HG02798 (cell line): ENCODE data around the gene CCR8.
"Not testable (repeated sequence)": the region's sequence is repeated elsewhere in the genome, so short reads cannot be mapped to it uniquely, and the experiment has no call there.

Experiments
- ATAC-seq: cut with Tn5 transposase; IDR thresholded peaks from one replicate; pipeline ENCODE4 v1.9.1; 2021; ENCODE audit warnings: mild to moderate bottlenecking; ENCODE audit not compliant: unreplicated experiment, poor library complexity

CCR8 gene

GRCh38 chr3:39302178-39302577 lies 27.3 kb upstream of the CCR8 start:
- no peak for ATAC-seq

GRCh38 chr3:39313289-39313688 lies 16.2 kb upstream of the CCR8 start:
- ATAC-seq: no peak

GRCh38 chr3:39315420-39315819 lies 14.1 kb upstream of the CCR8 start:
- no peak for ATAC-seq

GRCh38 chr3:39317571-39318169 lies 11.8 kb upstream of the CCR8 start:
- ATAC-seq: no peak

- no peak for ATAC-seq
Measured at GRCh38 chr3:39318301-39318700, 11.2 kb upstream of the CCR8 start.

GRCh38 chr3:39319249-39319648 lies 10.3 kb upstream of the CCR8 start:
- ATAC-seq: no peak

GRCh38 chr3:39321574-39321983 lies 7.9 kb upstream of the CCR8 start:
- ATAC-seq: not testable (repeated sequence)

- not testable (repeated sequence) for ATAC-seq
Measured at GRCh38 chr3:39322209-39322715, 7.2 kb upstream of the CCR8 start.

GRCh38 chr3:39322936-39323335 lies 6.6 kb upstream of the CCR8 start:
- no peak for ATAC-seq

- ATAC-seq: no peak
Measured at GRCh38 chr3:39323494-39323893, 6.0 kb upstream of the CCR8 start.

- ATAC-seq: no peak
Measured at GRCh38 chr3:39325236-39325635, 4.3 kb upstream of the CCR8 start.

GRCh38 chr3:39327053-39327745 lies 2.3 kb upstream of the CCR8 start:
- peak; percentile 5 for ATAC-seq

- ATAC-seq: peak; percentile 78
Measured at GRCh38 chr3:39327746-39328349, 1.7 kb upstream of the CCR8 start.

GRCh38 chr3:39330824-39331223 lies 1.3 kb downstream of the CCR8 start:
- no peak for ATAC-seq

GRCh38 chr3:39332525-39332924 lies 3.0 kb downstream of the CCR8 start:
- no peak for ATAC-seq

GRCh38 chr3:39333607-39334006 lies 4.1 kb downstream of the CCR8 start:
- no peak for ATAC-seq

GRCh38 chr3:39334205-39334604 lies 4.7 kb downstream of the CCR8 start:
- no peak for ATAC-seq

GRCh38 chr3:39338201-39338600 lies 8.7 kb downstream of the CCR8 start:
- no peak for ATAC-seq

- ATAC-seq: no peak
Measured at GRCh38 chr3:39339086-39339485, 9.6 kb downstream of the CCR8 start.

GRCh38 chr3:39343076-39343717 lies 13.7 kb downstream of the CCR8 start:
- no peak for ATAC-seq

GRCh38 chr3:39343760-39344159 lies 14.3 kb downstream of the CCR8 start:
- ATAC-seq: no peak
